ENCODE measurements around the gene ZFYVE9. TPM values are rescaled to one million over a fixed set of nuclear protein-coding genes. Genes with fewer than 3 reads are reported as not detected.

The ZFYVE9 gene
- total and polyA plus RNA-seq, 2 of the 4 experiments (the other 2 are of a cell fraction), result 8.3 to 28.7 TPM

GRCh38 chr1:52157582-52157981 lies 15.7 kb downstream of the ZFYVE9 start:
- 83% methylated on average over 1 of the region's 2 CpGs; no CpG with 5 or more reads in 1 of the 2 experiments for WGBS, 2 experiments (ENCODE audit: extremely low coverage in 2 of 2, insufficient read length in 1 of 2)
- no peak overlapping the region for H3K56ac ChIP-seq (ENCODE audit: extremely low read depth, insufficient read depth, low read length)
- no peak for TF ChIP-seq NFE2L2 (IDR thresholded peaks at IDR 0.05; ENCODE audit: low read depth, low read length)
- TF ChIP-seq CTCF (conservative IDR thresholded peaks at IDR 0.05; ENCODE audit: low read depth, low read length), result no peak
- TF ChIP-seq RCOR1 (IDR thresholded peaks at IDR 0.05; ENCODE audit: insufficient replicate concordance, low read length), result no peak
- no peak for TF ChIP-seq MXI1 (IDR thresholded peaks at IDR 0.05; ENCODE audit: borderline replicate concordance, low read depth, low read length)
- TF ChIP-seq MAFK (IDR thresholded peaks at IDR 0.05; ENCODE audit: low read depth, low read length), result no peak
- TF ChIP-seq BHLHE40 (IDR thresholded peaks at IDR 0.05; ENCODE audit: low read depth, low read length), result no peak
- no peak for TF ChIP-seq CEBPB (IDR thresholded peaks at IDR 0.05; ENCODE audit: low read depth, low read length)
- no peak for TF ChIP-seq CHD1 (IDR thresholded peaks at IDR 0.05; ENCODE audit: low read depth, low read length)
- TF ChIP-seq RAD21 (IDR thresholded peaks at IDR 0.05; ENCODE audit: low read length), result no peak
- no peak for TF ChIP-seq ELK1 (IDR thresholded peaks at IDR 0.05; ENCODE audit: borderline replicate concordance, low read depth, low read length)
- TF ChIP-seq RFX5 (IDR thresholded peaks at IDR 0.05; ENCODE audit: low read depth, low read length), result no peak
- no peak for TF ChIP-seq FOS (IDR thresholded peaks at IDR 0.05; ENCODE audit: low read depth, low read length)
- TF ChIP-seq MAZ (IDR thresholded peaks at IDR 0.05; ENCODE audit: borderline replicate concordance, low read depth, low read length), result no peak
- H3K36me3 ChIP-seq (ENCODE audit: control insufficient read depth, insufficient read depth, low read length), result no peaks in the 10 kb centered on the region
- CTCF ChIA-PET, result no interaction called here
- H2AK9ac ChIP-seq (replicated peaks; ENCODE audit: low read depth, low read length, poor library complexity), result no peak overlapping the region
- H4K91ac ChIP-seq (ENCODE audit: insufficient read depth, low read depth, low read length), result no peak overlapping the region
- H2BK20ac ChIP-seq (ENCODE audit: low read depth, low read length), result no peak overlapping the region
- H3K4me2 ChIP-seq (ENCODE audit: low read depth, low read length), result no peak overlapping the region
- no peak overlapping the region for H2BK15ac ChIP-seq (ENCODE audit: low read depth, low read length)
- H4K20me1 ChIP-seq (ENCODE audit: insufficient read depth, low read length), result peaks cover 13% of the 10 kb centered on the region; the same call in 1 of the 2 replicates
- no peak overlapping the region for H3K23ac ChIP-seq (ENCODE audit: low read depth, low read length)
- H3K27ac ChIP-seq (ENCODE audit: insufficient read depth, low read length), result no peak overlapping the region
- ATAC-seq (ENCODE audit: low read depth) (peak; percentile 60), DNase-seq (peak; percentile 59)
- peaks cover 6% of the 10 kb centered on the region for H3K9me1 ChIP-seq (ENCODE audit: insufficient read depth, low read length)
- H4K5ac ChIP-seq (ENCODE audit: low read depth, low read length), result no peak overlapping the region
- peaks cover 9% of the 10 kb centered on the region for H3K4me1 ChIP-seq (ENCODE audit: control insufficient read depth, insufficient read depth, low read length)
- no peak overlapping the region for H3K4me3 ChIP-seq (ENCODE audit: insufficient read depth, low read depth, low read length)
- intact Hi-C loops (cut with micrococcal nuclease) (no loop called here), in situ Hi-C loops (cut with MboI; ENCODE audit: low sequenced_read_pairs) (no loop called here), dilution Hi-C loops (cut with HindIII; ENCODE audit: low sequenced_read_pairs, unreplicated experiment) (no loop called here)
- H3K14ac ChIP-seq (replicated peaks; ENCODE audit: low read depth, low read length), result no peak overlapping the region
- no peak overlapping the region for H2AK5ac ChIP-seq (ENCODE audit: low read depth, low read length)
- H3K9me3 ChIP-seq (ENCODE audit: control insufficient read depth, insufficient read depth, low read length), result no peaks in the 10 kb centered on the region
- POLR2A ChIA-PET (ENCODE audit: unreplicated experiment), result interaction anchor here (0.5 to 0.9 kb wide), 2 partner anchors 15 to 22 kb away, joined by 3 read pairs; no protein-coding TSS in a partner anchor
- H3K9ac ChIP-seq (ENCODE audit: low read depth, low read length), result no peak overlapping the region
- BruUV-seq (replicated peaks), result no TSS peak
- no peak overlapping the region for H2AFZ ChIP-seq (replicated peaks; ENCODE audit: low read length, poor library complexity)
- no peak overlapping the region for H3K18ac ChIP-seq (ENCODE audit: low read depth, low read length)
- no peak overlapping the region for H3K4ac ChIP-seq (ENCODE audit: low read depth, low read length)
- H2BK120ac ChIP-seq (ENCODE audit: low read depth, low read length), result no peak overlapping the region
- no peak overlapping the region for H2BK5ac ChIP-seq (ENCODE audit: low read depth, low read length, poor library complexity, severe bottlenecking)
- peaks cover 40 to 70% of the 10 kb centered on the region in 2 experiments for H3K79me1 ChIP-seq (ENCODE audit: low read depth in 1 of 2, low read length in 2 of 2)
- no peak overlapping the region for H4K8ac ChIP-seq (ENCODE audit: low read depth in 2 of 2, low read length in 2 of 2)
- H3K27me3 ChIP-seq (ENCODE audit: control insufficient read depth, insufficient read depth, low read length), result no peaks in the 10 kb centered on the region

Data from IMR-90 (cell line).